Cardiac muscle cell (in vitro differentiated cells and primary cell): Measurements from ENCODE around the gene MEGF9. TPM values are rescaled to one million over a fixed set of nuclear protein-coding genes. Genes with fewer than 3 reads are reported as not detected.
A peak's percentile ranks its signal among the peaks of the same experiment; 100 is the strongest.

Experiments
- DNase-seq, 2 donors: peaks; one replicate each; pipeline versions ENCODE4 v3.0.0 to v3.0.0-alpha.2; 2010 to 2017; ENCODE audit warnings: low read depth in 1 of 2, low spot score in 1 of 2
- H3K27ac ChIP-seq: fragments of 200-600 bp; sonication (generic); 2 replicates; pipeline ENCODE4 v1.5.1; 2016
- H3K27me3 ChIP-seq: fragments of 200-600 bp; sonication (generic); 2 replicates; pipeline ENCODE4 v1.6.0; 2016; ENCODE audit warnings: control low read depth
- H3K36me3 ChIP-seq: fragments of 200-600 bp; sonication (generic); 2 replicates; pipeline ENCODE4 v1.5.1; 2016; ENCODE audit warnings: control low read depth
- H3K4me1 ChIP-seq: fragments of 200-600 bp; sonication (generic); 2 replicates; pipeline ENCODE4 v1.8.1; 2017; ENCODE audit warnings: low read depth, mild to moderate bottlenecking, mixed run types
- H3K4me3 ChIP-seq: fragments of 200-600 bp; sonication (generic); 2 replicates; pipeline ENCODE4 v1.5.1; 2016; ENCODE audit warnings: mild to moderate bottlenecking
- H3K9me3 ChIP-seq: fragments of 200-600 bp; sonication (generic); 2 replicates; pipeline ENCODE4 v1.5.1; 2017; ENCODE audit warnings: low read depth, mild to moderate bottlenecking, control low read depth
- polyA plus RNA-seq: library from polyadenylated mRNA; unstranded; fragments of >200 nt; fragmentation: Nextera tagmentation; extraction: Ambion mirVana; gene quantifications from 2 replicates; pipeline ENCODE4 v1.2.1, GENCODE V29; 2016
- total RNA-seq: library from RNA; depleted of rRNA; stranded (reverse); fragments of >200 nt; gene quantifications from 2 replicates; pipeline ENCODE4 v1.2.3, GENCODE V29; 2016
- TF ChIP-seq, protein P1 (sequence below): IDR thresholded peaks from 2 replicates; pipeline ENCODE4 v1.5.1; 2012; ENCODE audit warnings: low read depth, mild to moderate bottlenecking, low read length

The MEGF9 gene
- total and polyA plus RNA-seq, 2 experiments from 2014 or later: 0.60 to 1.8 TPM

DNA sequence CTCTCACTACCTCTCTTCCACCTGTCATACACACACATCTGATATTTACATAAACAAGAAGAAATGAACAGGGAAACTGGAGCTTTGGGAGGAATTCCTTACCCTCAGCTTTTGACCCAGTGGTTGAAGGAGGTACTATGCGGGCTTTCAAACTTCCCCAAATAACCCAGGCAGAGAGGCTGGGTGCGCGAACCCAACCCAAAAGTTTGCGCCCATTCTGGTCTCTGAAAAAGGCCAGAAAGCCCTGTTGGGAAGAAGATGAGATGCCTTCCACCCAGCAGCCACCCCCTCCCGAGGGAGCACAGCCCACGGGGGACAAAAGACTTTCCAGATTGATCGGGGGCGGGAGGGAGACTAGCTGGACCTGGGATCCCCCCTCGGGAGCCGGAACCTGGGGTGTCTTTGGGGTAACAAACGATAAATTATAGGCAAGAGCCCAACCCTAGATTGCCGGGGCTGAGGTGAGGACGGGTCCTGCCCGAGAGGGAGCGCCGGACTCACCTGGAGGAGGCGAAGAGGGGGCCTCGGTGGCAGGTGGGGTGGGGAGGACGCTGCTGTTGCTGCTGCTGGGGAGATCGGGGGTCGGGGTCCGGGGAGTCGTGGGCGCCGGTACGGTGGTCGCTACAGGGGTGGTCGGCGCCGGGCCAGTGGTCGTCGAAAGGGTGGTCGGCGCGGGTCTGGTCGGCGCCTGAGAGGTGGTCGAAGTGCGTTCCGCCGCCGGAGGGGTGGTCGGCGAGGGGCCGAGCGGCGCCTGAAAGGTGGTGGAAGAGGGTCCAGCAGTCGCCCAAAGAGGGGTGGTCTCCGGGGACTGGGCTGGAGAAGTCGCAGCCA is 798 bp downstream of the MEGF9 start:
- Histone ChIP-seq H3K36me3 (no peaks in the 10 kb centered on the region), H3K27me3 (peaks cover 20% of the 10 kb centered on the region), H3K4me3 (peak overlapping the region; percentile 60), H3K27ac (no peak overlapping the region), H3K4me1 (no peaks in the 10 kb centered on the region), H3K9me3 (no peaks in the 10 kb centered on the region)
- DNase-seq: no peak
- TF ChIP-seq, protein P1, sequence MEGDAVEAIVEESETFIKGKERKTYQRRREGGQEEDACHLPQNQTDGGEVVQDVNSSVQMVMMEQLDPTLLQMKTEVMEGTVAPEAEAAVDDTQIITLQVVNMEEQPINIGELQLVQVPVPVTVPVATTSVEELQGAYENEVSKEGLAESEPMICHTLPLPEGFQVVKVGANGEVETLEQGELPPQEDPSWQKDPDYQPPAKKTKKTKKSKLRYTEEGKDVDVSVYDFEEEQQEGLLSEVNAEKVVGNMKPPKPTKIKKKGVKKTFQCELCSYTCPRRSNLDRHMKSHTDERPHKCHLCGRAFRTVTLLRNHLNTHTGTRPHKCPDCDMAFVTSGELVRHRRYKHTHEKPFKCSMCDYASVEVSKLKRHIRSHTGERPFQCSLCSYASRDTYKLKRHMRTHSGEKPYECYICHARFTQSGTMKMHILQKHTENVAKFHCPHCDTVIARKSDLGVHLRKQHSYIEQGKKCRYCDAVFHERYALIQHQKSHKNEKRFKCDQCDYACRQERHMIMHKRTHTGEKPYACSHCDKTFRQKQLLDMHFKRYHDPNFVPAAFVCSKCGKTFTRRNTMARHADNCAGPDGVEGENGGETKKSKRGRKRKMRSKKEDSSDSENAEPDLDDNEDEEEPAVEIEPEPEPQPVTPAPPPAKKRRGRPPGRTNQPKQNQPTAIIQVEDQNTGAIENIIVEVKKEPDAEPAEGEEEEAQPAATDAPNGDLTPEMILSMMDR: no peak

DNA sequence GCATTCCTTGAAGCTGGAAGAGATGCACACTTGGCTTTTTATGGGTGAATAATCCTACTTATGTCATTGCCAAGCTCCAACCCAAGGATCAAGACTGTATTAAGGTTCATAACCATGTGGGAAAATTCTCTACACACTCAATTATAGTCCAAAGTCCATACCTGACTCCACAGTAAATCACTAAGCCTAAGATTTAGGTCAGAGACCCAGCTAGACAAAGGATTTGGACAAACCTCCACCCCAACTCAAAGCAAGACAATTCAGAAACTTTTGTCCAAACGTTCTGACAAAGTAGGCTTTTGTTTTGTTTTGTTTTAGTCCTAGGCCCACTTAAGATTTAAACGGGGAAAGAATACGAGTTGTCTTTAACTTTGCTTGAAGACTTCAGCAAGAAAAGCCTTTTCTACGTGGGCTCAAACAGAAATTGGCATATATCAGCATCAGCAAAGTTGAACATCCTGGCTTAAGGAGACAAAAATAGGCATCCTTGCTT is 1.7 kb downstream of the MEGF9 start:
- Histone ChIP-seq H3K9me3 (no peaks in the 10 kb centered on the region), H3K36me3 (no peaks in the 10 kb centered on the region), H3K27ac (no peak overlapping the region), H3K4me1 (no peaks in the 10 kb centered on the region), H3K4me3 (no peak overlapping the region), H3K27me3 (peaks cover 20% of the 10 kb centered on the region)
- TF ChIP-seq, protein P1: no peak
- no peak for DNase-seq

DNA sequence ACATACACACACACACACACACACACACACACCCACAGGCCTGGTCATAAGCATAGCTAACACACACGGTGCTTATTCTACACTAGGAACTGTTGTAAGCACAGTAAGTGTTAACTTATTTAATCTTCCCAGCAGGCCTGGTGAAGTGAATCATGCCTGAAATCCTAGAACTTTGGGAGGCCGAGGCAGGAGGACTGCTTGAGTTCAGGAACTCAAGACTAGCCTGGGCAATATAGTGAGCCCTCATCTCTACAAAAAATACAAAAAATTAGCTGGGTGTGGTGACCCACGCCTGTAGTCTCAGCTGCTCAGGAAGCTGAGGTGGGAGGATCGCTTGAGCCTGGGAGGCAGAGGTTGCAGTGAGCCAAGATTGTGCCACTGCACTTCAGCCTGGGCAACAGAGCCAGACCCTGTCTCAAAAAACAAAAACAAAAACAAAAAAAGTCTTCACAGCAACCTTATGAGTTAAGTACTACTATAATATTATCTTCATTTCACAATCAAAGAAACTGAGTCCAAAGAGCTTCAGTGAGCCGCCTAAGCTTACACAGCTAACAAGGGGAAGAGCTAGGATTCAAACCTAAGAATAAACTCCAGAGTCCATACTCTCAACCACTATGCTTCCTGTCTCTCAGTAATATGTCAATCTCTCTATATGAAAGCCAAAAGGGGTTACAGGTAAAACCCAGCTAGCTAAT is 2.3 kb downstream of the MEGF9 start:
- Histone ChIP-seq H3K27me3 (peaks cover 20% of the 10 kb centered on the region), H3K4me3 (no peak overlapping the region), H3K9me3 (no peaks in the 10 kb centered on the region), H3K4me1 (no peaks in the 10 kb centered on the region), H3K36me3 (no peaks in the 10 kb centered on the region), H3K27ac (no peak overlapping the region)
- no peak for DNase-seq
- TF ChIP-seq, protein P1: no peak

DNA sequence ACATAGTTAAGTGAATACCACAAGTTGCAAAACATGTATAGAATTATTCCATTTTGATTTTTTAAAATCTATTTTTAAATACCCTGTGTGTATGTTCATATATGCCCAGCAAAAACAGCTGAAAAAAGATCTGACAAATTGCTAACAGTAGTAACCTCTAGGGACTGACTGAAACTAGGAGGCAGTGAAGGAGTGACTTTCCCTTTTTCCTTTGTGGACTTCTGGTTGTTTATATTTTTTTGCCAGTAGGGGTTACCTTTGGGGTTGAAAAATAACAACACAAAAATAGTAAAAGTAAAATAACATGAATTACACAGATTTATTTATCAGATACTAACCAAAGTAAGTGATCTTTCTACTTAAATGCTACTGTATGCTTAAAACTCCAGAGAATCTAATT is 2.9 kb downstream of the MEGF9 start:
- Histone ChIP-seq H3K27me3 (peaks cover 20% of the 10 kb centered on the region), H3K9me3 (no peaks in the 10 kb centered on the region), H3K4me3 (no peak overlapping the region), H3K36me3 (no peaks in the 10 kb centered on the region), H3K27ac (no peak overlapping the region), H3K4me1 (no peaks in the 10 kb centered on the region)
- DNase-seq: no peak
- TF ChIP-seq, protein P1: no peak

DNA sequence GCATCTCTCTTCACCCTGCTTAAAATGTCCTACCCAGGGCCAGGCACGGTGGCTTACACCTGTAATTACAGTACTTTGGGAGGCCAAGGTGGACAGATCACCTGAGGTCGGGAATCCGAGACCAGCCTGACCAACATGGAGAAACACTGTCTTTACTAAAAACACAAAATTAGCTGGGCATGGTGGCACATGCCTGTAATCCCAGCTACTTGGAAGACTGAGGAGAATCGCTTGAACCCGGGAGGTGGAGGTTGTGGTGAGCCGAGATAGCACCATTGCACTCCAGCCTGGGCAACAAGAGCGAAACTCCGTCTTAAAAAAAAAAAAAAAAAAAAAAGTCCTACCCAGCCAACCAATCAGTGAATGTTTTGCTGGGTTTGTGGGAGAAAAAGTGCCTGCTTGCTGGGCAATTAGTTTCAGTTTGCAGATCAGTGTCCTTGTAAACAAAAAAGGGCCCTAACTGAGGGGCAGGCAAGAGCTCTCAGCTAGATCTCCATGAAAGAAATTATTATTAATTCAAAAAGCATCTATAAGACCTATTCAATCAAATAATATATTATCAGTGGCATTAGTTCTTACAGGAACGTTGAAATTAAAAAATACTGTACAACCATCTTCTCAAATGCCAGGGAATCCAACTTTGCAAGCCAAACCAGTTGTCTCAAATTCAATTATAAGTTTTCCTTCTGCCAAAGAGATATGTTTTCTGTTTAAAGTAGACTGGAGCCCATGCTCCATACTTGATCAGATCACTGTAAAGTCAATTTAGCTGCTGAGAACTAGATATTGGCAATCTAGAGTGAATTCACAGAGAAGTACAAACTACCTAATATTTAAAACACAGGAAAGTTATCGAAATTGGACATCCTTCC is 3.9 kb downstream of the MEGF9 start:
- peak in 1 of 2 donors; percentile 29 for DNase-seq
- no peak overlapping the region for H3K27ac ChIP-seq
- H3K36me3 ChIP-seq: no peaks in the 10 kb centered on the region
- TF ChIP-seq, protein P1: no peak
- H3K4me3 ChIP-seq: no peak overlapping the region
- no peaks in the 10 kb centered on the region for H3K4me1 ChIP-seq
- no peaks in the 10 kb centered on the region for H3K9me3 ChIP-seq
- peaks cover 20% of the 10 kb centered on the region for H3K27me3 ChIP-seq
